Measurements from ENCODE around the gene ADGRF1. TPM values are rescaled to one million over a fixed set of nuclear protein-coding genes. Genes with fewer than 3 reads are reported as not detected.

The ADGRF1 gene
- total and polyA plus RNA-seq, 2 donors (not counting 3 experiments of a cell fraction or from before 2014, with no cell fraction given), result not detected

- no peak for DNase-seq (ENCODE audit: low read depth, low spot score)
- ChIA-PET CTCF (interaction anchor here (1.3 kb wide), 1 partner anchor 17 kb away, joined by 3 read pairs; no protein-coding TSS in a partner anchor), POLR2A (no interaction called here)
- Histone ChIP-seq H3K4me3 (replicated peaks in 1 of 3; ENCODE audit: insufficient read depth in 1 of 3, low read depth in 1 of 3, low read length in 3 of 3) (no peak overlapping the region), H3K4me1 (ENCODE audit: control insufficient read depth, extremely low read depth, insufficient read depth, low read length) (peaks cover 11% of the 10 kb centered on the region), H2AFZ (ENCODE audit: low read depth, low read length) (no peak overlapping the region), H3K79me2 (ENCODE audit: control insufficient read depth, insufficient read depth, low read length) (no peaks in the 10 kb centered on the region), H3K27me3 (ENCODE audit: control insufficient read depth in 2 of 2, insufficient read depth in 2 of 2, low read length in 2 of 2) (no peaks in the 10 kb centered on the region), H3K4me2 (ENCODE audit: insufficient read depth, low read length) (no peak overlapping the region), H3K9me3 (replicated peaks; ENCODE audit: control insufficient read depth, insufficient read depth, low read length) (no peaks in the 10 kb centered on the region), H3K36me3 (ENCODE audit: control insufficient read depth in 2 of 2, extremely low read depth in 1 of 2, insufficient read depth in 2 of 2, low read length in 2 of 2) (no peaks in the 10 kb centered on the region), H3K9me1 (replicated peaks; ENCODE audit: control insufficient read depth, extremely low read depth, insufficient read depth, low read length) (no peaks in the 10 kb centered on the region), H3K27ac (ENCODE audit: insufficient read depth, low read depth, low read length) (no peak overlapping the region), H4K20me1 (replicated peaks; ENCODE audit: control insufficient read depth, extremely low read depth, insufficient read depth, low read length) (no peaks in the 10 kb centered on the region), H3K9ac (replicated peaks; ENCODE audit: extremely low read depth, insufficient read depth, low read length) (no peak overlapping the region)
- intact Hi-C loops (cut with micrococcal nuclease), result no loop called here
- no peak for FAIRE-seq
- dilution Hi-C loops (cut with MboI; ENCODE audit: extremely low pct_ligation_motif_present, low sequenced_read_pairs), result no loop called here
- no peak for TF ChIP-seq FOS (IDR thresholded peaks at IDR 0.05; ENCODE audit: borderline replicate concordance, insufficient read depth, low read length)
- no peak for TF ChIP-seq POLR2A (IDR thresholded peaks at IDR 0.05; ENCODE audit: low read depth, low read length)
- BruUV-seq (replicated peaks), result no TSS peak
These were observed 17.2 kb upstream of the ADGRF1 start for GRCh38 chr6:47059216-47059885.

- CTCF ChIA-PET, result interaction anchor here (1.1 to 1.2 kb wide), 2 partner anchors 8 to 209 kb away, joined by 3 to 4 read pairs; no protein-coding TSS in a partner anchor
- DNase-seq (ENCODE audit: low read depth, low spot score), result no peak
These were observed 15.9 kb upstream of the ADGRF1 start for GRCh38 chr6:47057830-47058540.

More at GRCh38 chr6:47057830-47058540, 15.9 kb upstream of the ADGRF1 start:
- no peak for FAIRE-seq
- Histone ChIP-seq H3K79me2 (ENCODE audit: control insufficient read depth, insufficient read depth, low read length) (no peaks in the 10 kb centered on the region), H4K20me1 (replicated peaks; ENCODE audit: control insufficient read depth, extremely low read depth, insufficient read depth, low read length) (no peaks in the 10 kb centered on the region), H3K4me1 (ENCODE audit: control insufficient read depth, extremely low read depth, insufficient read depth, low read length) (peaks cover 11% of the 10 kb centered on the region), H3K9me3 (replicated peaks; ENCODE audit: control insufficient read depth, insufficient read depth, low read length) (no peaks in the 10 kb centered on the region), H3K4me3 (replicated peaks in 1 of 3; ENCODE audit: insufficient read depth in 1 of 3, low read depth in 1 of 3, low read length in 3 of 3) (no peak overlapping the region), H3K27me3 (ENCODE audit: control insufficient read depth in 2 of 2, insufficient read depth in 2 of 2, low read length in 2 of 2) (no peaks in the 10 kb centered on the region), H3K27ac (ENCODE audit: insufficient read depth, low read depth, low read length) (no peak overlapping the region), H3K9ac (replicated peaks; ENCODE audit: extremely low read depth, insufficient read depth, low read length) (no peak overlapping the region), H3K4me2 (ENCODE audit: insufficient read depth, low read length) (no peak overlapping the region), H2AFZ (ENCODE audit: low read depth, low read length) (no peak overlapping the region), H3K36me3 (ENCODE audit: control insufficient read depth in 2 of 2, extremely low read depth in 1 of 2, insufficient read depth in 2 of 2, low read length in 2 of 2) (no peaks in the 10 kb centered on the region), H3K9me1 (replicated peaks; ENCODE audit: control insufficient read depth, extremely low read depth, insufficient read depth, low read length) (no peaks in the 10 kb centered on the region)
- POLR2A ChIA-PET, result no interaction called here
- dilution Hi-C loops (cut with MboI; ENCODE audit: extremely low pct_ligation_motif_present, low sequenced_read_pairs) (no loop called here), intact Hi-C loops (cut with micrococcal nuclease) (no loop called here)
- TF ChIP-seq MAX (IDR thresholded peaks at IDR 0.05; ENCODE audit: insufficient read depth, insufficient read length), result no peak
- no peak for TF ChIP-seq GATA2 (IDR thresholded peaks at IDR 0.05; ENCODE audit: insufficient read depth, insufficient read length, low read depth, low read length)
- TF ChIP-seq POLR2A (IDR thresholded peaks at IDR 0.05; ENCODE audit: low read depth, low read length), result no peak
- no peak for TF ChIP-seq FOS (IDR thresholded peaks at IDR 0.05; ENCODE audit: borderline replicate concordance, insufficient read depth, low read length)
- TF ChIP-seq EZH2 (IDR thresholded peaks at IDR 0.05; ENCODE audit: borderline replicate concordance, low read depth, low read length, severe bottlenecking), result no peak
- no peak for TF ChIP-seq POLR2AphosphoS5 (IDR thresholded peaks at IDR 0.05; ENCODE audit: insufficient read depth, low read depth, low read length)
- no peak for TF ChIP-seq JUN (IDR thresholded peaks at IDR 0.05; ENCODE audit: borderline replicate concordance, insufficient read depth, insufficient read length, low read depth)
- BruUV-seq (replicated peaks), result no TSS peak
